H9 (cell line): Measurements from ENCODE around the gene FRS3. TPM values are rescaled to one million over a fixed set of nuclear protein-coding genes. Genes with fewer than 3 reads are reported as not detected.

Source experiments
- DNase-seq: peaks from one replicate; pipeline ENCODE4 v3.0.0-alpha.2; 2017
- H2AFZ ChIP-seq: one replicate; pipeline ENCODE4 v1.6.1; 2013; ENCODE audit warnings: mild to moderate bottlenecking, low read length, control low read depth, moderate library complexity
- H2AK5ac ChIP-seq: 2 replicates; pipeline ENCODE4 v1.6.1; 2013; ENCODE audit warnings: low read length, control low read depth, mixed read lengths; ENCODE audit not compliant: insufficient read length
- H2BK120ac ChIP-seq: one replicate; pipeline ENCODE4 v1.6.1; 2013; ENCODE audit warnings: low read depth, mild to moderate bottlenecking, low read length, control low read depth, inconsistent platforms; ENCODE audit not compliant: poor library complexity, severe bottlenecking
- H2BK12ac ChIP-seq: 2 replicates; pipeline ENCODE4 v1.6.1; 2013; ENCODE audit warnings: low read length, control low read depth, mixed read lengths, low read depth; ENCODE audit not compliant: insufficient read length
- H2BK15ac ChIP-seq: 2 replicates; pipeline ENCODE4 v1.6.1; 2013; ENCODE audit warnings: low read depth, low read length, control low read depth
- H2BK20ac ChIP-seq: one replicate; pipeline ENCODE4 v1.6.1; 2013; ENCODE audit warnings: low read depth, mild to moderate bottlenecking, low read length, control low read depth, inconsistent platforms; ENCODE audit not compliant: poor library complexity, severe bottlenecking
- H2BK5ac ChIP-seq: 2 replicates; pipeline ENCODE4 v1.6.1; 2013; ENCODE audit warnings: low read length, control low read depth, mixed read lengths; ENCODE audit not compliant: insufficient read length
- H3K14ac ChIP-seq: 2 replicates; pipeline ENCODE4 v1.6.1; 2013; ENCODE audit warnings: low read length, control low read depth; ENCODE audit not compliant: insufficient read depth
- H3K18ac ChIP-seq: 2 replicates; pipeline ENCODE4 v1.6.1; 2013; ENCODE audit warnings: low read depth, mild to moderate bottlenecking, mixed read lengths, low read length, control low read depth; ENCODE audit not compliant: insufficient read length
- H3K23ac ChIP-seq: 2 replicates; pipeline ENCODE4 v1.6.1; 2013; ENCODE audit warnings: low read length, control low read depth, mixed read lengths, low read depth; ENCODE audit not compliant: insufficient read length
- H3K23me2 ChIP-seq: 2 replicates; pipeline ENCODE4 v1.6.1; 2013; ENCODE audit warnings: low read depth, mild to moderate bottlenecking, mixed read lengths, low read length, control low read depth; ENCODE audit not compliant: insufficient read length, poor library complexity, severe bottlenecking
- H3K27ac ChIP-seq: 2 replicates; pipeline ENCODE4 v1.5.1; 2013; ENCODE audit warnings: low read length, control low read depth, mixed read lengths, low read depth; ENCODE audit not compliant: insufficient read length
- H3K27me3 ChIP-seq: 2 replicates; pipeline ENCODE4 v1.6.1; 2013; ENCODE audit warnings: low read length, control low read depth, inconsistent platforms; ENCODE audit not compliant: insufficient read depth
- H3K4ac ChIP-seq: 2 replicates; pipeline ENCODE4 v1.6.1; 2013; ENCODE audit warnings: low read depth, mild to moderate bottlenecking, control low read depth, inconsistent platforms, low read length, moderate library complexity
- H3K4me1 ChIP-seq: 2 replicates; pipeline ENCODE4 v1.6.1; 2013; ENCODE audit warnings: low read length, control low read depth, inconsistent platforms; ENCODE audit not compliant: insufficient read depth
- H3K4me2 ChIP-seq: 2 replicates; pipeline ENCODE4 v1.6.1; 2013; ENCODE audit warnings: low read length, control low read depth, mixed read lengths; ENCODE audit not compliant: insufficient read length, insufficient read depth
- H3K56ac ChIP-seq: 2 replicates; pipeline ENCODE4 v1.6.1; 2013; ENCODE audit warnings: low read depth, mild to moderate bottlenecking, mixed read lengths, low read length, control low read depth; ENCODE audit not compliant: insufficient read length
- H3K79me1 ChIP-seq: 2 replicates; pipeline ENCODE4 v1.6.1; 2013; ENCODE audit warnings: low read depth, mild to moderate bottlenecking, moderate library complexity, low read length, control low read depth, inconsistent platforms; ENCODE audit not compliant: insufficient read depth, poor library complexity, severe bottlenecking
- H3K79me2 ChIP-seq: 2 replicates; pipeline ENCODE4 v1.6.1; 2013; ENCODE audit warnings: low read length, control low read depth, inconsistent platforms; ENCODE audit not compliant: insufficient read depth
- H3K9ac ChIP-seq: 2 replicates; pipeline ENCODE4 v1.6.1; 2013; ENCODE audit warnings: low read length, control low read depth, mixed read lengths; ENCODE audit not compliant: insufficient read length; ENCODE audit errors: extremely low read depth
- H3K9me3 ChIP-seq: one replicate; pipeline ENCODE4 v1.6.1; 2013; ENCODE audit warnings: low read depth, low read length, inconsistent platforms; ENCODE audit not compliant: control insufficient read depth
- H3T11ph ChIP-seq: one replicate; pipeline ENCODE4 v1.6.1; 2013; ENCODE audit warnings: mild to moderate bottlenecking, low read length, control low read depth, inconsistent platforms
- H4K20me1 ChIP-seq: one replicate; pipeline ENCODE4 v1.6.1; 2013; ENCODE audit not compliant: control insufficient read depth, insufficient read length, insufficient read depth
- H4K5ac ChIP-seq: 2 replicates; pipeline ENCODE4 v1.6.1; 2013; ENCODE audit warnings: low read depth, mild to moderate bottlenecking, mixed read lengths, low read length, control low read depth; ENCODE audit not compliant: insufficient read length
- H4K8ac ChIP-seq: replicated peaks from 2 replicates; pipeline ENCODE4 v1.6.1; 2013; ENCODE audit warnings: low read length, control low read depth, mixed read lengths, low read depth; ENCODE audit not compliant: insufficient read length
- H4K91ac ChIP-seq: 2 replicates; pipeline ENCODE4 v1.6.1; 2013; ENCODE audit warnings: low read depth, mild to moderate bottlenecking, moderate library complexity, mixed read lengths, low read length, control low read depth; ENCODE audit not compliant: insufficient read length
- H3K27ac Mint-ChIP-seq, 3 experiments: 2 replicates in 2 of 3; 3 replicates in 1 of 3; pipeline ENCODE4 v1.8.0; 2020 to 2021; ENCODE audit warnings: mixed read lengths in 3 of 3, mild to moderate bottlenecking in 1 of 3, moderate library complexity in 1 of 3
- H3K27me3 Mint-ChIP-seq: 2 replicates; pipeline ENCODE4 v1.8.0; 2021; ENCODE audit warnings: low read depth, mild to moderate bottlenecking, moderate library complexity, mixed read lengths
- H3K36me3 Mint-ChIP-seq, 3 experiments: 2 replicates in 2 of 3; 3 replicates in 1 of 3; pipeline ENCODE4 v1.8.0; 2020 to 2021; ENCODE audit warnings: low read depth in 3 of 3, mixed read lengths in 3 of 3; ENCODE audit not compliant: insufficient read depth in 1 of 3
- H3K4me1 Mint-ChIP-seq, 2 experiments: 2 replicates each; pipeline ENCODE4 v1.8.0; 2020; ENCODE audit warnings: mixed read lengths in 2 of 2
- H3K4me3 Mint-ChIP-seq, 2 experiments: 2 replicates in 1 of 2; 3 replicates in 1 of 2; pipeline ENCODE4 v1.8.0; 2020 to 2021; ENCODE audit warnings: mild to moderate bottlenecking in 2 of 2, mixed read lengths in 2 of 2, moderate library complexity in 1 of 2
- H3K9me3 Mint-ChIP-seq, 2 experiments: 2 replicates in 1 of 2; 3 replicates in 1 of 2; pipeline ENCODE4 v1.8.0; 2020; ENCODE audit warnings: mild to moderate bottlenecking in 2 of 2, mixed read lengths in 2 of 2, moderate library complexity in 1 of 2
- CTCF ChIP-seq: fragments of 200-600 bp; sonication (generic); conservative IDR thresholded peaks from 3 replicates; pipeline ENCODE4 v1.8.0; 2021; ENCODE audit warnings: antibody characterized with exemption, mild to moderate bottlenecking
- WGBS: extraction: QIAGEN DNeasy Blood & Tissue Kit; methylation state at CpG from one replicate; pipeline ENCODE4 v1.1.7; 2013; ENCODE audit warnings: missing lambda C conversion rate, low lambda C conversion rate, mixed read lengths; ENCODE audit not compliant: insufficient read length; ENCODE audit errors: extremely low coverage; 5-methylcytosine and 5-hydroxymethylcytosine counted together
- total RNA-seq: library from RNA; stranded (reverse); gene quantifications from 2 replicates; pipeline ENCODE4 v1.2.1, GENCODE V29; 2021

Gene FRS3
- total RNA-seq, 1 experiment from 2014 or later, result 4.8 TPM

DNA sequence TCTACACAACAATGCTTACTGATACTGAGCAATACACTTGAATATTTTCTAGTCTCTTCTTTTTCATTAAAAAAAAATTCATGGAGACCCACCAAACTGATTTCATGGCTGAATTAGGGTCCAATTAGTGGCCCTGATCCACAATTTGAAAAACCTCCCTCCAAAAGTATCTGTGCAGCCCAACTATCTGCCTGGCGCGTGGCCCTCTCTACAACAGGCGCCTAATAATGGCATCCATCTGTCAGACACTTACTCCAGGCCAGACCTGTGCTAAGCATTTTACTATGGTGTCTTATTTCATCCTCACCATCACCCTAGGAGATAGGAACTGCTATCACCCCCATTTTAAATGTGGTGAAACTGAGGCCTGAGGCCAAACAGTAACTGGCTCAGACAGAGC, 58.3 kb downstream of the FRS3 start:
- Histone ChIP-seq H3K79me1 (no peaks in the 10 kb centered on the region), H2BK12ac (no peak overlapping the region), H3K23ac (no peak overlapping the region), H4K20me1 (no peaks in the 10 kb centered on the region), H3K4me2 (no peak overlapping the region), H2BK20ac (no peak overlapping the region), H4K8ac (no peak overlapping the region), H3K27me3 (no peaks in the 10 kb centered on the region), H2BK120ac (no peak overlapping the region), H3K79me2 (no peaks in the 10 kb centered on the region; the same call in 1 of the 2 replicates), H3K9ac (no peak overlapping the region), H3K14ac (no peak overlapping the region), H3K56ac (no peak overlapping the region), H3T11ph (no peak overlapping the region), H4K5ac (no peak overlapping the region), H3K18ac (no peak overlapping the region), H3K27ac (no peak overlapping the region), H3K4ac (no peak overlapping the region), H3K4me1 (no peaks in the 10 kb centered on the region), H2AK5ac (no peak overlapping the region), H3K23me2 (no peaks in the 10 kb centered on the region), H4K91ac (no peak overlapping the region), H2AFZ (no peak overlapping the region), H3K9me3 (no peaks in the 10 kb centered on the region), H2BK15ac (no peak overlapping the region), H2BK5ac (no peak overlapping the region)
- Mint-ChIP-seq H3K4me1 (peaks cover 9 to 20% of the 10 kb centered on the region in 2 experiments), H3K27ac (no peak overlapping the region; a peak in 1 of 7 replicates), H3K27me3 (peaks cover 4% of the 10 kb centered on the region; the same call in 1 of the 2 replicates), H3K4me3 (no peak overlapping the region), H3K36me3 (no peaks in the 10 kb centered on the region), H3K9me3 (no peaks in the 10 kb centered on the region)
- no peak for TF ChIP-seq CTCF
- DNase-seq, result no peak
- no CpG with 5 or more reads among the region's 3 CpGs for WGBS
